ENCODE measurements around the gene KCNJ12. TPM values are rescaled to one million over a fixed set of nuclear protein-coding genes. Genes with fewer than 3 reads are reported as not detected.

Gene KCNJ12
- total RNA-seq, 4 donors from 2014 or later: 0.56 to 10.5 (median 5.6) TPM

DNA sequence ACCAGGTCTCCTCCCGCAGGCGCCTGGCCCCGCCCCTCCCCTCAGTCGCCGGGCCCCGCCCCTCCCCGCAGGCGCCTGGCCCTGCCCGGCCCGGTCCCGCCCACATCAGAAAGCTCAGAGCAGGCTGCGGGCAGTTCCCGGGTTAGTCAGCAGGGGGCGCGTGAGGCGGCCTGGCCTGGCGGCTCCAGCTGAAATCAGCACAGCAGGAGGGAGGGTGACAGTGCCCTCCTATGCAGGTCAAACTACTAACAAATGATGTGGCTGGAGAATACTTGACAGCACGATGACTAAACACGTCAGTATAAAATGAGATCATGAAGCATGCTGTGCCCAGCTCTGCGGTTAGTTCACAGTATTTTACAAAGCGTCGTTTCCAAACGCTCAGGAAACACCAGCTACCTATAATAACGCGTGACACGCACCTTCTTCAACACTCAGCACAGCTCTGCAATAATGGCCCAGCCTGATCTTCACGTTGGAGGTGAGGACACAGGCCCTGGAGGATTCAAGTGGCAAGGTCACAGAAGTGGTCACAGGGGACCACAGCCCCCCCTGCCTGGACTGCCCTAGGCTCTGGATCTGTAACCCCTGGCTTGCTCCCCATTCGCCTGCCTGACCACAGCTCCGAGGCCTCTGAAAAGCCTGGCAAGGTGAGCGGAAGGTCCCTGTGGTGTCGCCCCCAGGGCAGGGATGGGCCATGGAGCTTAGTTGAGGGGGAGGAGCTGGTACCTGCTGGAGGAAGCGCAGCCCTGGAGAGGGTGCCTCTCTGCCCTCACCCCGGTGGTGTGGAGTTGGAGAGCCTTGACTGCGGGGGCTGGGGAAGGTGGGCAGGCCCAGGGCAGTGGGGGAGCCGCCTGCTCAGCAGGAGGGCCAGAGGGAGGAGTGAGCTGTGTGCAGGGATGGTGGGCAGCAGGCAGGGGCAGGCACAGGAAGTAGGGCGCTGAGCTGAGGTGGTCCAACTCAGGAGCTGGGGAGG lies 81.2 kb downstream of the KCNJ12 start:
- H3K4me1 ChIP-seq: peaks cover 19% of the 10 kb centered on the region
- H3K36me3 ChIP-seq: no peaks in the 10 kb centered on the region
- TF ChIP-seq POLR2AphosphoS5 (IDR thresholded peaks at IDR 0.05) (no peak), EP300 (IDR thresholded peaks at IDR 0.05) (no peak), POLR2A (IDR thresholded peaks at IDR 0.05) (no peak)
- TF ChIP-seq, protein P1, sequence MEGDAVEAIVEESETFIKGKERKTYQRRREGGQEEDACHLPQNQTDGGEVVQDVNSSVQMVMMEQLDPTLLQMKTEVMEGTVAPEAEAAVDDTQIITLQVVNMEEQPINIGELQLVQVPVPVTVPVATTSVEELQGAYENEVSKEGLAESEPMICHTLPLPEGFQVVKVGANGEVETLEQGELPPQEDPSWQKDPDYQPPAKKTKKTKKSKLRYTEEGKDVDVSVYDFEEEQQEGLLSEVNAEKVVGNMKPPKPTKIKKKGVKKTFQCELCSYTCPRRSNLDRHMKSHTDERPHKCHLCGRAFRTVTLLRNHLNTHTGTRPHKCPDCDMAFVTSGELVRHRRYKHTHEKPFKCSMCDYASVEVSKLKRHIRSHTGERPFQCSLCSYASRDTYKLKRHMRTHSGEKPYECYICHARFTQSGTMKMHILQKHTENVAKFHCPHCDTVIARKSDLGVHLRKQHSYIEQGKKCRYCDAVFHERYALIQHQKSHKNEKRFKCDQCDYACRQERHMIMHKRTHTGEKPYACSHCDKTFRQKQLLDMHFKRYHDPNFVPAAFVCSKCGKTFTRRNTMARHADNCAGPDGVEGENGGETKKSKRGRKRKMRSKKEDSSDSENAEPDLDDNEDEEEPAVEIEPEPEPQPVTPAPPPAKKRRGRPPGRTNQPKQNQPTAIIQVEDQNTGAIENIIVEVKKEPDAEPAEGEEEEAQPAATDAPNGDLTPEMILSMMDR (IDR thresholded peaks at IDR 0.05): peak; percentile 69 to 99
- no peaks in the 10 kb centered on the region for H3K9me3 ChIP-seq
- 12% methylated on average over 22 of the region's 36 CpGs for WGBS
- no peak overlapping the region for H3K4me3 ChIP-seq
- H3K27me3 ChIP-seq: no peaks in the 10 kb centered on the region
- peak overlapping the region; percentile 36 for H3K27ac ChIP-seq
- DNase-seq (ENCODE audit: low spot score in 2 of 2): peak; percentile 90 to 92

DNA sequence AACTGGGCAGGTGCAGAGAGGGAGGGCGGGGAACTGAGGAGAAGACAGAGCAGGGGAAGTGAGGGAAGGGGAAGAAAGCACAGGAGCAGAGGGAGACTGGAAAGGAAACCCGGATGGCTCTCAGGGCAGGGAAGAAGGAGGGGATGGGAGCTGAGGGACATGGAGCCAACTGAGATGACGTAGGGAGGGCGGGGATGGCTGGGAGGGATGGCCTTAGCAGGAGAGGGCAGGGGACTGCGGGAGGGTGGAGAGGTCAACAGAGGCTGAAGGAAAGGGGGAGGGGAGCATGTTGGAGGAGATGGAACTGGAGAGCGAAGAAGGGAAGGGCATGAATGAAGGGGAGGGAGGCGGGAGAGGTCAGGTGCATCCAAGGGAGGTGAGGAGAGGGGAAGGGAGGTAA lies 81.9 kb downstream of the KCNJ12 start:
- WGBS: 53% methylated on average over 7 of the region's 7 CpGs
- no peak overlapping the region for H3K4me3 ChIP-seq
- TF ChIP-seq EP300 (IDR thresholded peaks at IDR 0.05): no peak
- TF ChIP-seq, protein P1 (IDR thresholded peaks at IDR 0.05): no peak
- TF ChIP-seq POLR2A (IDR thresholded peaks at IDR 0.05): no peak
- no peak for TF ChIP-seq POLR2AphosphoS5 (IDR thresholded peaks at IDR 0.05)
- no peaks in the 10 kb centered on the region for H3K27me3 ChIP-seq
- H3K9me3 ChIP-seq: no peaks in the 10 kb centered on the region
- H3K4me1 ChIP-seq: peaks cover 13% of the 10 kb centered on the region
- no peak overlapping the region for H3K27ac ChIP-seq
- no peaks in the 10 kb centered on the region for H3K36me3 ChIP-seq
- DNase-seq (ENCODE audit: low spot score in 2 of 2): peak in 1 of 2 donors; percentile 48

DNA sequence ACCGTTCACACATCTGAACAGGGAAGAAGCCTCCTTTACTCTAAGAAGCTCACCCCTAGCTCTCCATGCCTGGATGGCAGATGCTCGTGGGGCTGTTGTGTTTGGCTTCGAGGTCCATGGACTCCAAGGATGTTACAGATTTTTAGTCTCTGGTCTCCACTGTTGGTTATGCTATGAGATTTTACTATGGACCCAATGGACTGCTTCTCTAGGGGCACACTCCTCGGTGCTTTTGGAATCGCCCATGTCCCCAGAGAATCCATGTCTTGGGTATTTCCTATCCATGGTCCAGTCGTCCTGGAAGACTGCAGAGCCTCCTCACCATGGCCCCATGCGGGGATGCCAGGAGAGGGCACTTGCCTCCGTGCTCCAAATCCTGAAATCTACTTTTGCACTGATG lies 83.4 kb downstream of the KCNJ12 start:
- peaks cover 23% of the 10 kb centered on the region for H3K4me1 ChIP-seq
- WGBS: 83% methylated on average over 8 of the region's 8 CpGs
- H3K36me3 ChIP-seq: no peaks in the 10 kb centered on the region
- no peak for DNase-seq (ENCODE audit: low spot score in 2 of 2)
- H3K9me3 ChIP-seq: no peaks in the 10 kb centered on the region
- TF ChIP-seq EP300 (IDR thresholded peaks at IDR 0.05) (no peak), POLR2A (IDR thresholded peaks at IDR 0.05) (no peak), POLR2AphosphoS5 (IDR thresholded peaks at IDR 0.05) (no peak)
- TF ChIP-seq, protein P1 (IDR thresholded peaks at IDR 0.05): no peak
- H3K4me3 ChIP-seq: no peak overlapping the region
- H3K27ac ChIP-seq: no peak overlapping the region
- H3K27me3 ChIP-seq: peaks cover 8% of the 10 kb centered on the region

DNA sequence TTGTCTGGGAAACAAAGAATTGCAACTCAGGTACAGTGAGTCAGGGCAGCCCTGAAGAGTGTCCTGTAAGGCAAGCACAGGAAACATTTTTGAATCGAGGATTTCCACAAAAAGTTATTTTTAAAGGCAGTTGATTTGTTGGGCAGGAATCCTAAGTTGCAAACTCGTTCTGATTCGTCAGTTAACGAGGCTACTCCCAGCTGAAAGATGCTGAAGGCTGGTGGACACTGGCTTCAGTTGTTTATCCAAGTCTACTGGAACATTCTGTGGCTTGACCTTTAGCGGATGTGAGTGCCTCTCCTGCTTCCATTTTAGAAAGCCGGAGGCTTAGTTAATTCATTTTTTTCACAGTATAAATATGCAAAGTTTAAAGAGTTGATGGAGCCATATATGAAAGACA lies 84.2 kb downstream of the KCNJ12 start:
- Histone ChIP-seq H3K36me3 (no peaks in the 10 kb centered on the region), H3K4me3 (no peak overlapping the region), H3K27ac (no peak overlapping the region), H3K27me3 (peaks cover 8% of the 10 kb centered on the region), H3K4me1 (peaks cover 23% of the 10 kb centered on the region), H3K9me3 (no peaks in the 10 kb centered on the region)
- DNase-seq (ENCODE audit: low spot score in 2 of 2): no peak
- TF ChIP-seq POLR2A (IDR thresholded peaks at IDR 0.05) (no peak), POLR2AphosphoS5 (IDR thresholded peaks at IDR 0.05) (no peak), EP300 (IDR thresholded peaks at IDR 0.05) (no peak)
- TF ChIP-seq, protein P1 (IDR thresholded peaks at IDR 0.05): no peak
- WGBS: 59% methylated on average over 6 of the region's 6 CpGs

DNA sequence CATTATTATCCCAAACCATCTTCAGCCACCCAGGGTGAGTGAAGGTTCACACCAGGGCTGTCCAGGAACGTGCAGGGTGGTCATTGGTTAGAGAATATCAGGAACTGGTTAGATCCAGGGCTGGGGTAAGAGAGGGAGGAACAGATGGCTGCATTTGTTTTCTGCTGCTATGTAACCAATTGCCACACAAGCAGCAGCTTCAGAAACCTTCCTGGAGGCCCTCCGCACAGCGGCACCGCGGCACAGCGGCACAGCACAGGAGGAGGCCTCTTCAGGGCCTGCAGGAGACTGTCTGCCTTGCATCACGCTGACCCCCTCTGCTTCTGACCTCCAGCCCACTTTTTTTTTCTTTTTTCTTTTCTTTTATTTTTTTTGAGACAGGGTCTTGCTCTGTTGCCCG lies 86.1 kb downstream of the KCNJ12 start:
- Histone ChIP-seq H3K4me1 (peaks cover 16% of the 10 kb centered on the region), H3K4me3 (no peak overlapping the region), H3K36me3 (no peaks in the 10 kb centered on the region), H3K9me3 (no peaks in the 10 kb centered on the region), H3K27ac (no peak overlapping the region), H3K27me3 (peaks cover 8% of the 10 kb centered on the region)
- DNase-seq (ENCODE audit: low spot score in 2 of 2): no peak
- TF ChIP-seq EP300 (IDR thresholded peaks at IDR 0.05): no peak
- TF ChIP-seq POLR2AphosphoS5 (IDR thresholded peaks at IDR 0.05): no peak
- TF ChIP-seq, protein P1 (IDR thresholded peaks at IDR 0.05): no peak
- TF ChIP-seq POLR2A (IDR thresholded peaks at IDR 0.05): no peak
- WGBS: 94% methylated on average over 8 of the region's 8 CpGs

All from suprapubic skin (tissue), 4 donors.